GM19452 (cell line): ENCODE measurements around the gene PAXX.

Experiments
- ATAC-seq: cut with Tn5 transposase; IDR thresholded peaks from one replicate; pipeline ENCODE4 v1.9.1; 2021; ENCODE audit not compliant: unreplicated experiment

PAXX gene

DNA sequence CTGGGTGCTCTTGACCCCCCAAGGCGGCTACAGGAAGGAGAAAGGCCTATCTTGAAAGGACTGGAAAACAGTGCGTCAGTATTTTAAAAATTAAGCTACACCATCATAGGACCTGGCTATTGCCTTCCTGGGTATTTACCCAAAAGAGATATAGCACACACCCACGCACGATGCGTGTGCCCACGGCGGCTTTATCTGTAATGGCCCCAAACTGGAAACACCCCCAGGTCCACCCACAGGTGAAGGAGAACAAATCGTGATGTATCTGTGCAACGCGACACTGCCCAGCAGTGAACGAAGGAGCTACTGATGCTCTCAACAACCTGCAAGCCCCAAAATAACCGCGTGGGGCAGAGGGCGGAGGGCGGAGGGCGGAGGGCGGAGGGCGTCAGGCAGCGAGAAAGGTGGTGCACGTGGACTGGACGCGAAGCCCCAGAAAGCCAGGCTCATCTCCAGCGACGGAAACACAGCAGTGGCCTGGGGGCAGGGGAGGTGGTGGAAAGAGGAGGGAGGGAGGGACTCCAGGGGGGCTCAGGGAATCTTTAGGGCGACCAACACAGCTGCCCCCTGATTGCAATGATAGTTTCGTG is 27.3 kb upstream of the PAXX start:
- ATAC-seq: no peak

DNA sequence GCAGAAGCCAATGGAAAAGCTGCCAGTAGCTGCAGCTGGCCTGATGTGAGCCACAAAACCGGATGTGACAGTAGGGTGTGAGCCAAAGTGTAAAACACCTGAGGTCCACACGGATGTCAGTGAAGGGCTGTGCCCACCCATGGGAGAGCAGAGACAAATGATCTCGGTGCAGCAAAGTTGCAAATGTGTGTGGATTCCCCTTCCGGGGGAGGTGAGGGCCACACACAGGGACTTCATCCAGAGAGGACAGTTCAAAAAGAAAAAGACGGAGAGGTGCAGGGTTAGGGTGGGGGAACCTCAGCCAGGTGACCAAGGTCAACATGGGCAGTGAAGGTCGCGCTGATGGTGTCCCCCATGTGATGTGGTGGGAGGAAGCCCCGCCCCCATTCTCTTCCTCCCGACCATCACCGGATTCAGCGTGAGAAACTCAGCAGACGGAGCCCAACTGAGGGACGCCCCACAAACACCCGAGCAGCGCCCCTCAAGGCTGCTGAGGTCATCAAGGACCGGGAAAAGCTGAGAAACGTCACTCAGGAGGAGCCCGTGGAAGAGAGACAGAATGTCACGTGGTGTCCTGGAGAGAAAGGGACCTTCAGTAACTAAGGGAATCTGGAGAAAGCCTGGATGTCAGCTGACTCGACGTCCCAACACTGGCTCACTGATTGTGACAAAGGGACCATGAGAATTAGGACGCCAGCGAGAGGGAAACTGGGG is 26.3 kb upstream of the PAXX start:
- ATAC-seq: no peak

DNA sequence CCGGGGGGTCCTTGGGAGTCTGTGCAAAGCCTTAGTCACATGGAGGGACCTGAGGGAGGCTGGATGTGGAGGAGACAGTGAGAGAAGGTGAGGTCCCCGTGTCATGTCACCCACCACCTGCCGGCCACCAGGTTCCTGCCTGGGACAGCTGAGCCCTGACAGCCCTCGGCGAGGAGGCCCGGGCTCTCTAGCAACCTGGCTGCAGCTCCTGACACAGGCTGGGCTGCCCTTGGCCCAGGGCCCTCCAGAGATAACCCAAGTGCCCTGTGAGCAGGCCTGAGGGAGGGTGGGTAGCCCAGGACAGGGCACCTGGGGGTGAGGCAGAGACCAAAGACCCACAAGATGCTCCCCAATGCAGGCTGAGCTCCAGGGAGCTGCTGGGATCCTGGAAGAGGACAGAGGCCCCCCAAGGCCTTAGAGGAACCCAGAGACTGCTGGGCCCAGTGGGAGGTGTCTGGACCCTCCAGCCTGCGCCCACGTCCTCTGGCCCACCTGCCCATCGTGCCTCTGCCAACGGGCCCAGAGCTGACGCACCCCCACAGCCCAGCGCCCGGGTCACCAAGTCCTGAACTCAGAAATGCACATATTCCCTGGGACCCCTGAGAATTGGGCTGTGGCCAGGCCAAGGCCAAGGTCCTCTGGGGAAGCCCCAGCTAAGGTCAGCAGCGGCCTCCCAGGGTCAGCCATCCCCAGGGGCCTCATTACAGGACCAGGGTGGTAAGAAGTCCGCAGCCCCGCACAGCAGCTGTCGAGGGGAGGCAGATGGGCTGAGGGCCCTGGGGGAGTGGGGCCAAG is 23.7 kb upstream of the PAXX start:
- ATAC-seq: no peak

DNA sequence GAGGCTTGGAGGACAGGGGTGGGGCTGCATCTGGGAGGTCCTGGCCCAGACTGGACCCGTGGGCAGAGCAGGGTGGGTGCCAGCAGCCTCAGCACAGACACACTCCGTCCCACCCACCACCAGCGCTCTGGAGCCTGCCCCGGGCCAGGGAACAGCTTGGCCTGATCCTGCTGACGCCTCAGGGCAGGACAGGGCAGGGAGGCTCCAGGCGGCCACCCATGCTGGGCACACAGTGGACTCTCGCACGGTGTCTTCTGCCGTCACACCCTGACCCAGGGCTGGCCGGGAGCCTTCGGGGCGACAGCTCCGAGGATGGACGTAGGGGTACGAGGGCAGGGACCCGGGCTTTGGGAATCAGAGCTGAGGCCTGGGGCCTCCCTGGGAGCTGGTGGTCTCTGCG is 23.1 kb upstream of the PAXX start:
- ATAC-seq: no peak

DNA sequence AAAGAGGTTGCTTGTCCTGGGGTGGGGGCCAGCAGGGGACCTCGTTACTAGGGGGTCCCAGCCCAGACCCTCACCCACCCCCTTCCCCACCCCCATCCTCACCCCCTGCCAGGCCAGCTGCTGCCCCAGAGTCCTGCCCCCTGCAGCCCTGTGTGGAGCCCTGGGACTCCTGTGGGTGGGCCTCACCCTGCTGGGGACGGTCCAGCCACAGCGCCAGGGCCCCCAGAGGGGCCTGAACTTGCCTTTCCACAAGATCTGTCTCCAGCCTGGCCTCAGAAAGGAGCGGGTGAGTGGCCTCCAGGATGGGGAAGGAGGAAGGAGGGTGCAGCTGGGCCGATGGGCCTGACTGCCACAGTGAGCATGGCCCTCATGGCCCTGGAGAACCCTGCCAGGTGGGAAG is 22.4 kb upstream of the PAXX start:
- no peak for ATAC-seq

DNA sequence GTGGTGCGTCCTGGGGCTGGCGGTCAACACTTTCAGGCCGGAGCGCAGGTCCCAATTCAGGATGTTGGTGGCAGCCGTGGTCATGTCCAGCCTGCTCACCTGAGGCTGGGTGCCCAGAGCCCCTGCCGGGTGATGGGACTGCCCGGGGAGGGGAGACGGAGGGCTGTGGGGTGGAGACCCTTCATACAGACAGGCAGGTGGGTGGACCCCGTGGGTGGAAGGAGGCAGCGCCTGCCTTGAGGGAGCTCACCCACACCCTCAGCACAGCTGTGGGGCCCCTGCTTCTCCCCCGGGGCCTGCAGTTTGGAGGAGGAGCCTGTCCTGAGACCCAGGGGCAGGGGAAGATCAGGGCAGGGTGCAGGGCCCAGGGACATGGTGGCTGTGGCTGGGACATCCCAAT is 21.9 kb upstream of the PAXX start:
- no peak for ATAC-seq

DNA sequence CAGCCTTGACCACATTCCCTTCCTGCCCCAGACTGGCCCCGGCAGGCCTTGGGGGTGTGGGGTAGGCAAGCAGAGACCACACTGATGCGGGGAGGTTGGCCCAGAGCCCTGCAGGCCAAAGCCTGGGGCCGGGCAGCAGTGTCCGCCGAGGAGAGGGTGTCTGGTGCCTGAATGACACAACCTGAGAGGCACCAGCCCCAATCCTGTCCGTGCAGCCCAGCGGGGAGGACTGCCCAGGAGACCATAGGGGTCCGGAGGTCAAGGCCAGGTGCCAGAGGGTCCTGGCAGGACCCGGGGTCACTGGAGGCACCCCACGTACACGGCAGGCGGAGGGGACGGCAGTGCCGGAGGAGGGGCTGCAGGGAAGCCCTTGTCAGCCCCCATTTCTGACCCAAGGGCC is 20.5 kb upstream of the PAXX start:
- no peak for ATAC-seq

DNA sequence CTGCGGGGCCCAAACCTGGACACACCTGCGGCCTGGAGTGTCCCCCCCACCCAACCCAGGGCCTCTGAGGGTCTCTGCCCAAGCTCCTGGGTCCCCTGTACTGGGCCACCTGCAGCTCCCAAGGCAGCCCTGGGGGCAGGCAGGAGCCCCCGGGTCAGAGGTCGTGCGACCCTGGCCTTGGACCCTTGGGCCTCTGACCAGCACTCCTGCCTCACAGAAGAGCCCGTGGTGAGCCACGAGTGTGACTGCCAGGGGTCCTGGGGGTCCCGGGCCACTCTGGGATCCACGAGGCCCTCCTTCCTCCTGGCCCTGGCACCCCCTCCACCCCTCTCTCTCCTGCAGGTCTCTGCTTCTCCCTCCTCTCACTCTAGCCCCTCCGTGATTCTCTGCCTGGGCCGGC is 19.9 kb upstream of the PAXX start:
- ATAC-seq: no peak

DNA sequence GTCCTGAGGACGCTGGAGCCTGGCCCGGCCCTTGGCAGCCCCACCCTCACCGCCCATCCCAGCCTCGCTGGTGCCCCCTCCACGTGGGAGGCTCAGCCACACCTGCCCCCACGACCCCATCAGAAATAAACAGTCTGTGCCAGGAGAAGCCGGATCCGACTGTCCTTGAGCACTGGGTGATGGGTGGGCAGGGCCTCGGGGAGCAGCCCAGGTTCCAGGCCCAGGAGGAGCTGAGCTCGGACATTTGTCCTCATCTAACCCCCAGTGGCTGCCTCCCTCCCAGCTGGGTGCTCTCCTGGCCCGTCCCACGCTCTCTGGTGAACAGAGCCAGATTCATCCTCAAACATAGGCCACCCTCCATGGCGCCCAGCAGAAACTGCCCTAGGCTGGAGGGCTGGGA is 19.5 kb upstream of the PAXX start:
- ATAC-seq: no peak

DNA sequence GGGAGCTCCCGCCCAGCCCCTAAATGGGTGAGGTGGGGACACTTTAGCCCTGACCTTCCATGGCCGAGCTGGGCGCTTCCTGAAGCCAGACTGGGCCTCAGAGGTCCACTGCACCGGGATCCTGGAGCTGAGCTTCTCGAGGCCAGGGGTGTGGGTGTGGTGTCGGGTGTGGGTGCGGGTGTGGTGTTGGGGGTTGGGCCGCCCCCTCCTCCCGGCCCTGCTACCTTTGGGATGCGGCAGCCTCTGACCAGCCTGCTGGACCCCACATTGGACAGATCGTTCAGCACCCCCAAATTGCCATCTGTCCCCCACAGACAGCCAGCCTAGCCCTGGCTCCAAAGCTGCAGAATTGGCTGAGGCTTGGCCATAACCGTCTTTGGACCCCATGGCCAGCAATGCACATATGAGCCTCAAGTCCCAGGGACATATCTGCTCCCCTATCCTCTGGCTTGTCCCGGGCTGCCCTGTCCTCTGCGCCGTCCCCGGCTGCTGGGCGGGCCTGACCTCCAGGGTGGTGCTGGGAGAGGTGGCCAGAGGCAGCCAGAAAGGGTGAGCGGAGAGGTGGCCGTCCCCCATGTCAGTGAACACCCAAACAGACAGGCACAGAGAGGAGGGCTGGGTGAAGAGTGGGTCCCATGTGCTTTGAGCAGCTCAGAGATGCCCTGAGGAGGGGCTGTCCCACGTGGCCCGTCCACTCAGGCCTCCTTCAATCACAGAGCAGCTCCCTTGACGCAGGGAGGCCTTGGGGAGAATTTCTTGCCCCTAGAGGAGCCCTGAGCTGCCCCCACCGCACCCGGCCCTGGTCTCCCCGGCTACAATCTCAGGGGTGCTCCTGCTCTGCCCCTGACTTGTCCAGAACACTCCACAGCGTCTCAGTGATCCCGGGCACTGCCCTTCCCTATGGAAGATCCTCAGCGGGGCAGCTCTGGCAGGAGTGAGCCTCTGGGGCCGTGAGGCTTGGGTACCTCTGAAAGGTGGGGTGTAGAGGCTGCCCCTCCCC is 18.3 kb upstream of the PAXX start:
- no peak for ATAC-seq

DNA sequence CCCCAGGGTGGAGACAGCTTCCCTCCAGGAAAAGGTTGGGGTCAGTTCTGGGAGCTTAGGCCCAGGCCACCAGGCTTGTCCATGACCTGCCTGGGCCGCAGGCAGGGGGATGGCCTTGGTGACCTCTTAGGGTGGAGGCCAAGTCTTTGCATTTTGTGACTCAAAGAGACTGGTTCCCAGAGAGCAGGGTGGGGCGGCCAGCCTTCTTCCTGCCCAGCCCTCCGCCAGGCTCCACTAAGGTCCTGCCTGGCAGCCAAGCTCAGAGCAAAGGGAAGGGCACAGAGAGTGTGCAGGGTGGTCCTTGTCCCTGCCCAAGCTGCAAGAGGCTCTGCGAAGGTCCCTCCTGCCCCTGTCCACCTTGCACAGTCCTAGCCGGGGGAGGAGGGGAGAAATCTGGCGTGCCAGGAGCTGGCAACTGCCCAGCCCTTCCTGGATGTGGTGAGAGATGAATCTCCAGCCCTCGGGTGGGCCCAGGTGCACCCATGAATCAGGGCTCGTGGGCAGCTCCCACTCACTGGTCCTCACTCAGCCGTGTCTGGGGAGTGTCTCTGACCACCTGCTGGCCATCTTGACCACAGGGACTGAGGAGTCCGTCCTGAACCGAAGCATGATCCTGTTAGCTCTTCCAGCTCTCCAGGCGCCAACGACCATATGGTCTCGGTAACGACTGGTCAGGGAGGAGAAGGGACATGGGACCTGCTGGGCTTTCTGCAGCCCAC is 17.2 kb upstream of the PAXX start:
- ATAC-seq: no peak

DNA sequence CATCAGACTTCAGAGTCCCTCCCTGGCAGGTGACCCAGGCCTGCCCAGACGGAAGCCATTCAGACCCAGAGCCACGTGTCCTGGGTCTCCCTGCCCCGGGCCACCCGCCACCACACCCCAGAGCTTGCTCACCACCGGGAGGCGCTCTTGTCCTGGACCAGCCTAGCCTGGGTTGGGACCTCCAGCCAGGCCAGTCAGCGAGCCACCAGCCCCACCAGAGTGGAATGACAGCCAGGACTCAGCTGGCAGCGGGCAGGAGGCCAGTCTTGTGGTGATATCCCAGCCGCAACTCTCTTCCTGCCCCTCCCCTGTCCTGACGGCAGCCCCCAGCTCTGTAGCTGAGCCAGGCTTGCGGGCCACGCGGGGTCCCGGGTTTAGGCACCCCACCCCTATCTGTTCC is 16.6 kb upstream of the PAXX start:
- ATAC-seq: no peak

DNA sequence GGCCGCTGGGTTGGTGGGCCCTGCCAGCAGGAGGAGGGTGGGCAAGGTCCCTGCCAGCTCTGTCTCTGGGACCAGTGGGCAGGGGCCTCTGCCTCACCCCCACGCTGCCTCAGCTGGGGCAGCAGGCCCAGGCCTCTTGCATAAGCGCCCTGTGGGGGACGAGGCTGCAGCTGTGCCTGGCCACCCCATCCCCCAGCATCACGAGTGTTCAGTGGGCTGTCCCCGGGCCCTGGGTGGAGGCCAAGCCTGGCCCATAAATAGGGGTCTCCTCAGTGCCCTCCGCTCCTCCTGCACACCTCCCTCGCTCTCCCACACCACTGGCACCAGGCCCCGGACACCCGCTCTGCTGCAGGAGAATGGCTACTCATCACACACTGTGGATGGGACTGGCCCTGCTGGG is 15.0 kb upstream of the PAXX start, which contains the start of gene PTGDS:
Gene PTGDS, plus strand, starts transcription at position 282 of the 400 bp plus-strand sequence. Its CDS starts 75 bp downstream, at position 357.
- no peak for ATAC-seq

DNA sequence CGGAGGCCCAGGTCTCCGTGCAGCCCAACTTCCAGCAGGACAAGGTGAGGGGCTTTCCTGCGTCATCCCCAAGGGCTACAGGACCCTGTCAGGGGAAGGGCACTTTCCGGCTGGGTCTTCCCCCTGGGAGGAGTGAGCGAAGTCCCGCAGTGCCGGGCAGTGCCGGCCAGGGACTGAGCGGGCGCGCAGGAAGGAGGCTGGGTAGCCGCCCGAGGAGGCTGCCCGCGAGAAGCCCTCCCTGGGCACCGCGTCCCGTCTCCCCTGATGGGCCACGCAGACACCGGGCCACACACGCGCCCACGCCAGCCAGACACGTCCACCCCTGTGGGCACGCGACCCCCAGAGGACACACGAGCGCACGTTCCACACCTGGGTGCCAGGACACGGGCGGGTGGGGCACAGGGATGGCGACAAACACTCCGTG is 14.6 kb upstream of the PAXX start:
- no peak for ATAC-seq

DNA sequence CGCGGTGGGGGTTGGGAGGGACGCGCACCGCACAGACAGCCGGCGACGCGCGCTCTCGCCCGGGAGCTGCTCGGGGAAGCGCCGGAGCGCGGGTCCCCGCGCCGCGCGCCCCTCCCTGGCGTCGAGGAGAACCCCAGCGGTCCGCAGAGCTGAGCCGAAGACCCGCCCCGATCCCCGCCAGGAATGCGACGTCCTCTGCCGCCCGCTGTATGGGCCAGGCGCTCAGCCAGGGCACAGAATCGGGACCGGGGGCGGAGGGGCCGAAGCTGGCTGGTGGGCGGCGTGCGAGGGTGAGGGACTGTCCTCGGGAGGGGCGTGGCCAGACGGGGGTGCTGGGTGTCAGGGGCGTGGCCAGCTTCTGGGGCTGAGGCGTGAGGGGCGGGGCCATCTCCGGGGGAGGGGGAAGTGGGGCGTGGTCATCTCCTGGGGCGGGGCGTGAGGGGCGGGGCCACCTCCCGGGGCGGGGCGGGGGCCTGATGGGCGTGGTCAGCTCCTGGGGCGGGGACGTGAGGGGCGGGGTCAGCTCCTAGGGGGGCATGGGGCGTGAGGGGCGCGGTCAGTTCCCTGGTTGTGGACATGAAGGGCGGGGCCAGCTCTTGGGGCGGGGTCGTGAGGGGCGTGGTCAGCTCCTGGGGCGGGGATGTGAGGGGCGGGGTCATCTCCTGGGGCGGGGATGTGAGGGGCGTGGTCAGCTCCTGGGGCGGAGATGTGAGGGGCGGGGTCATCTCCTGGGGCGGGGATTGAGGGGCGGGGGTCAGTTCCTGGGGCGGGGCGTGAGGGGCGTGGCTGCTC is 14.0 kb upstream of the PAXX start:
- no peak for ATAC-seq

DNA sequence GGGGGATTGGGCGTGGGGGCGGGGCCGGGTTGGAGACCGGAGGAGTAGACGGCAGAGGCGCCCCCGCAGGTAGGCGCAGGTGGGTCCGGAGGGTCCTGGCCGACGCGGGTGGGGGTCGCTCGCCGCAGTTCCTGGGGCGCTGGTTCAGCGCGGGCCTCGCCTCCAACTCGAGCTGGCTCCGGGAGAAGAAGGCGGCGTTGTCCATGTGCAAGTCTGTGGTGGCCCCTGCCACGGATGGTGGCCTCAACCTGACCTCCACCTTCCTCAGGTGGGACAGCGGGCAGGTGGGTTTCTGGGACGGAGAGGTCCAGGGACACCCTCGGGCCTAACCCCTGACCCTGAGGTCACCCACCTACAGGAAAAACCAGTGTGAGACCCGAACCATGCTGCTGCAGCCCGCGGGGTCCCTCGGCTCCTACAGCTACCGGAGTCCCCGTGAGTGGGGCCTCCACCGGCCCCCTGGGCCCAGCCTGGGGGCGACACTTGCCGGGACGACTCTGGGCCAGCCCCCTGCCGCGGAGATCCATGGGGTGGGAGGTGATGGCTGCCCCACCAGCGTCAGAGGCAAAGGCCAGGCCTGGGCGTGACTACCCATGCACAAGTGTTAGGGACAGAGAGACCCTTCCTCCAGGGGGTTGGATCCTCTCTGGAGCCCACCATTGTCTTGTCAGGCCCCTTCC is 13.2 kb upstream of the PAXX start:
- no peak for ATAC-seq

DNA sequence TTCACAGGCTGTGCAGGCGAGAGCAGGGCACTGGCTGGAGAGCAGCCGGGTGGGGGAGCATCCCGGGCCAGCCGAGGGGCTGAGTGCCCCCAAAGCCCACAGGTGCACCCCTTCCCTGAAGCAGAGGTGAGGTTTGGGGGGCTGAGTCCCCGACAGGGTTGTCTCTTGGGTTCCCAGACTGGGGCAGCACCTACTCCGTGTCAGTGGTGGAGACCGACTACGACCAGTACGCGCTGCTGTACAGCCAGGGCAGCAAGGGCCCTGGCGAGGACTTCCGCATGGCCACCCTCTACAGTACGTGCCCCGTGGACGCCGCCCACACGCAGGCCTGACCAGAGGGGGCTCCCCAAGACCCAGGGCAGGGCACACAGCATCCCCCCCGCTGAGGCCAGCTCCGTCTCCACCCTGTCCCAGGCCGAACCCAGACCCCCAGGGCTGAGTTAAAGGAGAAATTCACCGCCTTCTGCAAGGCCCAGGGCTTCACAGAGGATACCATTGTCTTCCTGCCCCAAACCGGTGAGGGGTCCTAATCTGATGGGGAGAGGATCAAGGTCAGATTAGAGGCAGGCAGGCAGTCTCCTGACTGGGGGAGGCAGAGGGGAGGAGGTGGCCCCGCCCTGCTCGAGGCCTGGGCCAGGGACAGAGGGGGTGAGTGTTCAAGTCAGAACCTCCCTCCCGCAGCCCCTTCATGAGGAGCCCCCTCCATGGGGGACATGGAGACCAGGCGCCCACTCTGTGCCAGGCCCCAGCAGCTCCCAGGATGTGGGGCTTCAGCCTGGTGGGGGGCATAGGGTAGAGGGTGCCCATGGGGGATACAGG is 12.2 kb upstream of the PAXX start:
- no peak for ATAC-seq
